GM10248 (cell line): Measurements from ENCODE around the gene KXD1.

ENCODE experiments used
- CTCF ChIA-PET: fragments of 300-600 bp; sonication (Branson Sonifier 250); formaldehyde crosslinking; extraction: SDS; loops from one replicate; lab custom pipeline; 2021; ENCODE audit warnings: antibody characterized with exemption; lab: Yijun Ruan, JAX
- POLR2A ChIA-PET: fragments of 350-650 bp; sonication (Branson Sonifier 250); formaldehyde crosslinking; extraction: SDS; loops from one replicate; lab custom pipeline; 2020; ENCODE audit warnings: antibody characterized with exemption; lab: Yijun Ruan, JAX
- DNase-seq: peaks from one replicate; pipeline ENCODE4 v3.0.0; 2012; ENCODE audit errors: extremely low spot score
- TF ChIP-seq, protein P1 (sequence below): IDR thresholded peaks from 2 replicates; pipeline ENCODE4 v1.5.1; 2012; ENCODE audit warnings: mild to moderate bottlenecking, low read depth; ENCODE audit errors: extremely low read depth, missing control alignments, control extremely low read depth

The KXD1 gene

DNA sequence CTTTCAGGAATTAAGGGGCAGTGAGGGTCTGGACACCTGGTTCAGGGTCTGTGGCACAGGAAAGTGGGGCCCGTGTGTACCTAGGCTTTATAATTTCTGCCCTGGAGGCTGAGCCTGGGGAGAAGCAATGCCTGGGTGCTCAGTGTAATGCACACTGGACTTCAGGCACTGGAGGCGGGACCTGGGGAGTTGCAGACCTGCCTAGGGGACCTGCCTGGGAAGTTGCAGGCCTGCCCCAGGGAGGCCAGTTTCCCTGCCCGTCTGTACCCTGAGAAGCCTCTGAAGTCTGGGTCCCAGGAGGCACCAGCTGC, 52.5 kb downstream of the KXD1 start:
- CTCF ChIA-PET = interaction anchor here (1.3 kb wide), 1 partner anchor 16 kb away, joined by 6 read pairs; no protein-coding TSS in a partner anchor
- TF ChIP-seq, protein P1, sequence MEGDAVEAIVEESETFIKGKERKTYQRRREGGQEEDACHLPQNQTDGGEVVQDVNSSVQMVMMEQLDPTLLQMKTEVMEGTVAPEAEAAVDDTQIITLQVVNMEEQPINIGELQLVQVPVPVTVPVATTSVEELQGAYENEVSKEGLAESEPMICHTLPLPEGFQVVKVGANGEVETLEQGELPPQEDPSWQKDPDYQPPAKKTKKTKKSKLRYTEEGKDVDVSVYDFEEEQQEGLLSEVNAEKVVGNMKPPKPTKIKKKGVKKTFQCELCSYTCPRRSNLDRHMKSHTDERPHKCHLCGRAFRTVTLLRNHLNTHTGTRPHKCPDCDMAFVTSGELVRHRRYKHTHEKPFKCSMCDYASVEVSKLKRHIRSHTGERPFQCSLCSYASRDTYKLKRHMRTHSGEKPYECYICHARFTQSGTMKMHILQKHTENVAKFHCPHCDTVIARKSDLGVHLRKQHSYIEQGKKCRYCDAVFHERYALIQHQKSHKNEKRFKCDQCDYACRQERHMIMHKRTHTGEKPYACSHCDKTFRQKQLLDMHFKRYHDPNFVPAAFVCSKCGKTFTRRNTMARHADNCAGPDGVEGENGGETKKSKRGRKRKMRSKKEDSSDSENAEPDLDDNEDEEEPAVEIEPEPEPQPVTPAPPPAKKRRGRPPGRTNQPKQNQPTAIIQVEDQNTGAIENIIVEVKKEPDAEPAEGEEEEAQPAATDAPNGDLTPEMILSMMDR = no peak
- DNase-seq = no peak
- POLR2A ChIA-PET = no interaction called here

DNA sequence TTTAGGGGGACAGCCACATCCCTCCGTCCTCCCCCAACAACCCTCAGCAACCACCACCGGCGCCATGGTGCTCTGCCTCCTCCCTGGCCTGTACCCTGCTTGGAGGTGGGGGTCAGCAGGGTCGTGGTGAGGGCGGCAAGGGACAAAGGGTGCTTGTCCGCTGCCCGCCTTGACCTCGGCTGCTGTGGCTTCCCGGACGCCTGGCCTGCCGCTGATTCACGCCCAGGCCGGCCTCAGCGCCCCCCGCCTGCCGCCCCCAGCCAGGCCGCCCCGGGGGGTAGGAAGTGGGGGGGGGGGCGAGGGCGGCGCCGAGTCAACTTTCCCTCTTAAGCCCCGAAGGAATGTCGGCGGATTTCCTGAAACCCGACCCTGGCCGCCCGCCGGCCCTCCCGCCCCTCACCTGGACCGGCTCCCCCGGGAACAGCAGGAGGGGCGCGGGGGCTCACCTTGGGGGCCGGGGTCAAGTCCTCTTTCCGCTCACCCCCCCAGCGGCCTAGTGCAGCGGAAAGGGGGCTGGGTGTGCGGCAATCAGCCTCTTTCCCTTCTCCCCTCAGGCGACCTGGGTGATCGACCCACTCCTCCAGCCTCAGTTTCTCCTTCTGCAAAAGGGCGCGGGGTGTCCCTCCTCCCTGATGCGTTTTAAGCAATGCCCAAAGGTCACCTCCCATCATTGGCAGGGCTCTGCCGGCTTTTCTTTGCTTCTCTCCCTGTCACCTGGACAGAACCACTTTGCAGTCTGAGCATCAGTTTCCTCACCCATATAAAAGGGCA, 53.1 kb downstream of the KXD1 start:
- no peak for DNase-seq
- ChIA-PET CTCF (interaction anchor here (1.3 kb wide), 1 partner anchor 17 kb away, joined by 6 read pairs; no protein-coding TSS in a partner anchor), POLR2A (no interaction called here)
- TF ChIP-seq, protein P1 = no peak

DNA sequence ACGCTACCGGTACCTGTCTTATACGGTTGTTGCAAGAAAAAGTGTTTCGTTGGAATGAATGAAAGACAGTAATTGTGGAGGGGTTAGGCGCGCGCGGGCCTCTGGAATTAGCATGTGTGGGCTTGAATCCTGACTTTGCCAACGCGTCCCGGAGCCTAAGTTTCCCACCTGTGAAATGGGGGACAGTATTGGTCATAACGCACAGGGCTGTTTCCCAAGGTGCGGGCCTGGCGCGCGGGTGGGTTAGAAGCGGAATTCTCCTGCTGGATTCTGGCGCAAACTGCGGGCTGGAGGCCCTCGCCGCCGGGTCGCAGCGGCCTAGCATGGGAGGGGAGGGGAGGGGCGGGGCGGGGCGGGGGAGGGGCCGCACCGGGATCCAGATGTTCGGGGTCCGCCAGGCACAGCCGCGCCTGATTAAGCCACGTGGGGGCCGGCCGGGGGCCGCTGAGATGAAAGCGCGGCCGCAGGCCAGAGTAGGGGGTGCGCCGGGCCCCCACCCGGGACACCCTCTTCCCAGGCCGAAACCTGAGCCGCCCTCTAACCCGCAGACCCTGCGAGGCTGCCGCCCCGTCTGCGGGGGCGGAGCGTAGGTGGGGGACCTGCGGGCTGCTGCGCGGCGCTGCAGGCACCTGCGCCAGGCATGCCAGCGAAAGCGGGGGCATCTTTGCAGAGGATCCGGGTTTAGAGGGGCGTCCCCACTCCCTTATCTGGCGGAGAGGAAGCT, 53.8 kb downstream of the KXD1 start:
- no peak for DNase-seq
- ChIA-PET CTCF (interaction anchor here (1.4 to 2.1 kb wide), 2 partner anchors 17 to 161 kb away, joined by 4 to 10 read pairs; no protein-coding TSS in a partner anchor), POLR2A (no interaction called here)
- TF ChIP-seq, protein P1 = no peak

DNA sequence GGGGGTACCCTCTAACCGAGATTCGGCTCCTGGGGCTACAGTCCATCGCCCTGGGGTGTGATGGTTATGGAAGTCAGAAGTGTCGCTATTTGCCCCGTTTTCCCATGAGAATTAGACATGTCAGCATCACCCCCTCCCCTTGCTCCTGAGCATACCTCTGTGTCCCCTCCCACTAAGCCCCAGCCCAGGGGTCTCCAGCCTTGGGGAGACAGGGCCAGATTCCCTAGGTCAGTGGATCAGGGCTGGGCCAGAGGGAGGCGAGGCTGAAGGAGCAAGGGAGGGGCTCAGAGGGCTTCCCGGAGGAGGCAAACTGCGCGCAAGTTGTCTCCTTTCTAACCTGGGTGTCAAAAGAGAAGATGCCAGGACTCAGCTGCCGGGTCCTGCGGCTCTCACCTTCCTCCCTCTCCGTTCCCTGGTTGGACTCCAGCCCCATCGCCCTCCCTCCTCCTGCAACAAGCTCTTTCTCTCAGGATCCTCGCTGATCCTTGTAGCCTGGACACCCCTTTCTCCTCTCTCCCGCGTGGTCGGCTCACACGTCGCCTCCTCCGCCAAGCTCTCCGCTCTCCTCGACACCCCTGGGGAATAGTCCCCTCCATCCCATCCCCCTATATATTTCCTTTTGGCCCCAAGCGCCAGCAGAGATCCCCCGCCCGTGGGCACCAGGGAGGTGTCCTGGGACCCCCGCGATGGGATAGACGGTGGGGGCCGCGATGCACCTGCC, 54.5 kb downstream of the KXD1 start:
- TF ChIP-seq, protein P1 = no peak
- ChIA-PET POLR2A (no interaction called here), CTCF (interaction anchor here (1.4 to 2.1 kb wide), 2 partner anchors 18 to 162 kb away, joined by 4 to 10 read pairs; no protein-coding TSS in a partner anchor)
- DNase-seq = no peak

DNA sequence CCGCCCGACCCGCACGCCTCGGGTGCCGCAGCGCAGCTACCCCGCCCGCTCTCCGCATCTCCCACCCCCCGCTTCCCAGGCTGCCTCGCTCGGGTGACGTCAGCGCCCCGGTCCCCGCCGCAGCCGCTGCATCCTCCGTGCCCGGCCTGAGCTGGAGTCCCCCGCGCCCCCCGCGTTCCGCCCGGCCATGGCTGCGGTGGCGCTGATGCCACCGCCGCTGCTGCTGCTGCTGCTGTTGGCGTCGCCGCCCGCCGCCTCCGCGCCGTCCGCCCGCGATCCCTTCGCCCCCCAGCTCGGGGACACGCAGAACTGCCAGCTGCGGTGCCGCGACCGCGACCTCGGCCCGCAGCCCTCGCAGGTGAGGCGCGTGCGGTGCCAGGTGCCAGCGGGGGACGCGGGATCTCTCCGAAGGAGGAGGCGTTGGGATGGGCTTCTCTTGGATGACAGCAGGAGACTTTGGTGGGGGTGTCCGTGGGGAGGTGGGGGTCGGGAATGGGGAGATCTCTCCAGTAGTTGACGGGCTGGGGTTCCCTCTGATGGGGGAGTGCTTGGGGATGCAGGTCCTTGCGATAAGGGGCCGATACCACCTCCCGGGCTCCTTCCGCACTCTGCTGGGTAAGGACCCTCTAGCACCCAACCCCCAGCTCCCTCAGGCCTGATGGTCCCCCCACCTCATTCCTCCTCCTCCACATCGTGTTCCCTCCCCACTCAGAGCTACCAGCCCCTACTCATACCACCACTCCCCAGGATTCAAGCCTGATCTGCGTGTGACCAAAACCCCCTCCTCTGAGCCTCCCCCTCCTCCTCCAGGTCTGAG, 55.3 kb downstream of the KXD1 start, which contains the start of gene TMEM59L:
Gene TMEM59L (plus strand): TSS at position 99 of the 817 bp plus-strand sequence. CDS start 89 bp downstream, at position 188.
- peak; percentile 39 for DNase-seq
- ChIA-PET CTCF (interaction anchor here (1.3 to 2.1 kb wide), 3 partner anchors 19 to 162 kb away, joined by 3 to 10 read pairs (median 4); no protein-coding TSS in a partner anchor), POLR2A (no interaction called here)

More for the DNA sequence above, 55.3 kb downstream of the KXD1 start, which contains the start of gene TMEM59L:
- TF ChIP-seq, protein P1 = no peak
